Measurements from ENCODE around the gene CCDC68. TPM values are rescaled to one million over a fixed set of nuclear protein-coding genes. Genes with fewer than 3 reads are reported as not detected.
"Not testable (repeated sequence)": the region's sequence is repeated elsewhere in the genome, so short reads cannot be mapped to it uniquely, and the experiment has no call there.

The CCDC68 gene
- total RNA-seq, 2 experiments from 2014 or later, result not detected

DNA sequence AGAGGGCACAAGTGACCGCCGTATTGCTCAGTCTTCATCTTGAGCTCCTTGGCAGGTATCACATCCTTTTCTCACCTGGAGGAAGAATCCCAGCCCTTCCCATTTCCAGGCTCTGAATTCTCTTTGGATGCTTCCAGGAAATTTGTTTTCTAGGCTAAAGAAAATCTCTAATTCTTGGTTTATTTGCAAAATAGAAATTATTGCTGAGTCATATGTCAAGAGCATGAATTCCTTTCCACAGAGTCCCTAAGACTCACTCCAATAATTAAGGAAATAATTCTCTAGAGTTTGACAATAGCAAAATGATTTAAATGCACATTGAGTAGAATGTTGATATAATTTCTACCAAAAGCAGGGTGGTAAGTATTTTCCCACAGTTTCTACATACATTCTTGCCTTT is 16.3 kb upstream of the CCDC68 start:
- H3K4me1 Mint-ChIP-seq, result no peaks in the 10 kb centered on the region
- DNase-seq, result no peak
- no peak overlapping the region for H3K4me3 Mint-ChIP-seq
- peaks cover 2% of the 10 kb centered on the region for H3K27me3 Mint-ChIP-seq
- H3K27ac Mint-ChIP-seq, result no peak overlapping the region
- no peaks in the 10 kb centered on the region for H3K36me3 Mint-ChIP-seq
- POLR2A ChIA-PET, result no interaction called here
- ATAC-seq (ENCODE audit: low read depth), result no peak
- H3K9me3 Mint-ChIP-seq, result no peaks in the 10 kb centered on the region

DNA sequence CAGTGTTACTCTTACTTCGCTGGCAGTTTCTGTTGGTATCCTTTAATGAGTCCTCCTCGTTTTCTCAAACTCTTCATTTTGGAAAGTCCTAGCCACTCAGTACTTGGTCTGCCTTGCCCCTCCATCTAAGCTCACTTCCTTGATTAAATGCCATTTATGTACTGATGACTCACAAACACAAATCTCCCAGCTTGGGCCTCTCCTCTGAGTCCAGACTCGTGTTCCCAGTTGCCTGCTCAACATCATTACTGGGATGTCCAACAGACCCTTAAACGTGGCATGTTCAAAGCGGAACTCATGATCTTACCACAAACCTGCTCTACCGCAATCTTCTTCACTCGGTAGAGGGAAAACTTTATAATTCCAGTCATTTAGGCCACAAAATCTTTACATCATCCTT is 13.8 kb upstream of the CCDC68 start:
- DNase-seq (no peak), ATAC-seq (ENCODE audit: low read depth) (no peak)
- peaks cover 2% of the 10 kb centered on the region for H3K27me3 Mint-ChIP-seq
- no peak overlapping the region for H3K4me3 Mint-ChIP-seq
- peaks cover 4% of the 10 kb centered on the region for H3K9me3 Mint-ChIP-seq
- no peak overlapping the region for H3K27ac Mint-ChIP-seq
- H3K36me3 Mint-ChIP-seq, result no peaks in the 10 kb centered on the region
- POLR2A ChIA-PET, result no interaction called here
- no peaks in the 10 kb centered on the region for H3K4me1 Mint-ChIP-seq

DNA sequence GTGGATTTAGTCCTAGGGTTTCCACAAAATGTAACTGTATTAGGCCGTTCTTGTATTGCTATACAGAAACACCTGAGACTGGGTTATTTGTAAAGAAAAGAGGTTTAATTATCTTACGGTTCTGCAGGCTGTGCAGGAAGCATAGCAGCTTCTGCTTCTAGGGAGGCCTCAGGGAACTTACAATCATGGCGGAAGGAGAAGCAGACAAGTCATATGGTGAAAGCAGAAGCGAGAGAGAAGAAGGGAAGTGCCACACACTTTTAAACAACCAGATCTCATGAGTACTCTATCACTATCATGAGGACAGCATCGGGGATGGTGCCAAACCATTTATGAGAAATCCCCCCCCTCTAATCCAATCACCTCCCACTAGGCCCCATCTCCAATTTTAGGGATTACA is 9.5 kb upstream of the CCDC68 start:
- ATAC-seq (ENCODE audit: low read depth) (no peak), DNase-seq (no peak)
- Mint-ChIP-seq H3K9me3 (peaks cover 4% of the 10 kb centered on the region), H3K4me1 (no peaks in the 10 kb centered on the region), H3K27me3 (peaks cover 8% of the 10 kb centered on the region), H3K4me3 (no peak overlapping the region), H3K27ac (no peak overlapping the region), H3K36me3 (no peaks in the 10 kb centered on the region)
- POLR2A ChIA-PET, result no interaction called here

DNA sequence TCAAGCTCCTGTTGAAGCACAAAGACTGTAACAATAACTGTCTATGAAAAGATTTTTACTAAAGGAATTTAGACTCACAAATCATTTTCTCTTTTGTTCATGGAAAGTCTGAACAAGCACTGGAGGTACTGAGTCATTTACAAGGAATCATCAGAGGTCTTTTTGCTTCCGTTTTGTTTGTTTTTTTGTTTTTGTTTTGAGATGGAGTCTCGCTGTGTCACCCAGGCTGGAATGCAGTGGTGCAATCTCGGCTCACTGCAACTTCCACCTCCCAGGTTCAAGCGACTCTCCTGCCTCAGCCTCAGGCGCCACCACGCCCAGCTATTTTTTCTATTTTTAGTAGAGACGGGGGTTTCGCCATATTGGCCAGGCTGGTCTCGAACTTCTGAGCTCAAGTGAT is 9.0 kb upstream of the CCDC68 start:
- H3K27me3 Mint-ChIP-seq; POLR2A ChIA-PET; H3K27ac Mint-ChIP-seq; H3K4me1 Mint-ChIP-seq; DNase-seq; H3K36me3 Mint-ChIP-seq; H3K4me3 Mint-ChIP-seq; ATAC-seq (ENCODE audit: low read depth); H3K9me3 Mint-ChIP-seq: not testable (repeated sequence)

DNA sequence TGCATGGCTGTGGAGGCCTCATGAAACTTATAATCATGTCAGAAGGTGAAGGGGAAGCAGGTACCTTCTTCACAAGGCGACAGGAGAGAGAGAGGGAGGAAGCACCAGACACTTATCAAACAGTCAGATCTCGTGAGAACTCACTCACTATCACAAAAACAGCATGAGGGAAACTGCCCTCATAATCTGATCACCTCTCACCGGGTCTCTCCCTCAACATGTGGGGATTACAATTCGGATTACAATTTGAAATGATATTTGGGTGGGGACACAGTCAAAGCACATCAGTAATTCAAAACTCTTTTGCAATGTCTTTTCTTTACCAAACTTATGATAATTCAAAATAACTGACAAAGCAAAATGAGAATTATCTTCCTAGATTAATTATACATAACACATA is 8.5 kb upstream of the CCDC68 start:
- H3K36me3 Mint-ChIP-seq, result no peaks in the 10 kb centered on the region
- no peak overlapping the region for H3K27ac Mint-ChIP-seq
- H3K4me1 Mint-ChIP-seq, result no peaks in the 10 kb centered on the region
- peaks cover 9% of the 10 kb centered on the region for H3K27me3 Mint-ChIP-seq
- POLR2A ChIA-PET, result no interaction called here
- ATAC-seq (ENCODE audit: low read depth) (no peak), DNase-seq (no peak)
- H3K4me3 Mint-ChIP-seq, result no peak overlapping the region
- H3K9me3 Mint-ChIP-seq, result peaks cover 4% of the 10 kb centered on the region

- POLR2A ChIA-PET, result no interaction called here
- H3K27ac Mint-ChIP-seq, result no peak overlapping the region
- H3K36me3 Mint-ChIP-seq, result no peaks in the 10 kb centered on the region
- ATAC-seq (ENCODE audit: low read depth) (no peak), DNase-seq (no peak)
- H3K27me3 Mint-ChIP-seq, result peaks cover 30% of the 10 kb centered on the region
- H3K4me1 Mint-ChIP-seq, result peaks cover 2% of the 10 kb centered on the region
- no peak overlapping the region for H3K4me3 Mint-ChIP-seq
- H3K9me3 Mint-ChIP-seq, result peaks cover 4% of the 10 kb centered on the region
These were observed 5.5 kb upstream of the CCDC68 start for GRCh38 chr18:54964741-54965140.

- Mint-ChIP-seq H3K36me3 (no peaks in the 10 kb centered on the region), H3K4me3 (no peak overlapping the region), H3K4me1 (peaks cover 2% of the 10 kb centered on the region), H3K27ac (no peak overlapping the region), H3K27me3 (peaks cover 41% of the 10 kb centered on the region), H3K9me3 (no peaks in the 10 kb centered on the region)
- no peak for ATAC-seq (ENCODE audit: low read depth)
- DNase-seq, result no peak
- POLR2A ChIA-PET, result no interaction called here
These were observed 3.8 kb upstream of the CCDC68 start for GRCh38 chr18:54962919-54963645.

GRCh38 chr18:54961868-54962267 is 2.6 kb upstream of the CCDC68 start:
- H3K36me3 Mint-ChIP-seq, result no peaks in the 10 kb centered on the region
- DNase-seq (no peak), ATAC-seq (ENCODE audit: low read depth) (no peak)
- peaks cover 2% of the 10 kb centered on the region for H3K4me1 Mint-ChIP-seq
- POLR2A ChIA-PET, result no interaction called here
- H3K27me3 Mint-ChIP-seq, result peaks cover 50% of the 10 kb centered on the region
- H3K4me3 Mint-ChIP-seq, result no peak overlapping the region
- no peaks in the 10 kb centered on the region for H3K9me3 Mint-ChIP-seq
- no peak overlapping the region for H3K27ac Mint-ChIP-seq

DNA sequence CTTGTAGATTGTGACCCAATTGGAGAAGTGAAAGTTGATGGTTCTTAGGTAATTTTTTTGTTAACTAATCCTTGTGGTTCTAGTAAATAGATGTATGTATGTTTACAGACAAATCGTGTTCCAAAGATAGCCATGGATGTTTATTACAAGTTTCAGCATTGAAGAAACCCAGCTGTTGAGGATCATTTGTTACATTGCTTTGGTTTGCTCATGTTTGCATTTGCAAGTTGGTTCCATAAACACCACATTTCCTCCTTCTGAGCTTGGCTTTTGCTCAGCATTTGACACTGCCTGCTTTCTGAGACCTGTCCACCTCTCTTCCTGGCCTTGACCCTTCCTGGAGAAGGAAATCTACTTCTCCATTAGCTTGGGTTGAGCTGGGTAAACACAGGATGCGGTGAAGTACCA is 1.8 kb upstream of the CCDC68 start:
- peaks cover 50% of the 10 kb centered on the region for H3K27me3 Mint-ChIP-seq
- H3K27ac Mint-ChIP-seq, result no peak overlapping the region
- H3K9me3 Mint-ChIP-seq, result no peaks in the 10 kb centered on the region
- ATAC-seq (ENCODE audit: low read depth), result no peak
- H3K4me3 Mint-ChIP-seq, result no peak overlapping the region
- no peaks in the 10 kb centered on the region for H3K36me3 Mint-ChIP-seq
- POLR2A ChIA-PET, result no interaction called here
- H3K4me1 Mint-ChIP-seq, result peaks cover 2% of the 10 kb centered on the region
- no peak for DNase-seq

- ATAC-seq (ENCODE audit: low read depth) (no peak), DNase-seq (no peak)
- POLR2A ChIA-PET, result no interaction called here
- H3K4me1 Mint-ChIP-seq, result peaks cover 2% of the 10 kb centered on the region
- H3K27me3 Mint-ChIP-seq, result peaks cover 53% of the 10 kb centered on the region
- no peak overlapping the region for H3K27ac Mint-ChIP-seq
- no peak overlapping the region for H3K4me3 Mint-ChIP-seq
- no peaks in the 10 kb centered on the region for H3K36me3 Mint-ChIP-seq
- no peaks in the 10 kb centered on the region for H3K9me3 Mint-ChIP-seq
These were observed 936 bp upstream of the CCDC68 start for GRCh38 chr18:54960197-54960596.

GRCh38 chr18:54957996-54958395 is 1.3 kb downstream of the CCDC68 start:
- DNase-seq (no peak), ATAC-seq (ENCODE audit: low read depth) (no peak)
- Mint-ChIP-seq H3K27ac (no peak overlapping the region), H3K36me3 (no peaks in the 10 kb centered on the region), H3K27me3 (peaks cover 64% of the 10 kb centered on the region), H3K9me3 (no peaks in the 10 kb centered on the region), H3K4me1 (peaks cover 2% of the 10 kb centered on the region), H3K4me3 (no peak overlapping the region)
- POLR2A ChIA-PET, result no interaction called here

- Mint-ChIP-seq H3K27me3 (peaks cover 64% of the 10 kb centered on the region), H3K9me3 (no peaks in the 10 kb centered on the region), H3K36me3 (no peaks in the 10 kb centered on the region), H3K27ac (no peak overlapping the region), H3K4me1 (peaks cover 2% of the 10 kb centered on the region), H3K4me3 (no peak overlapping the region)
- DNase-seq (no peak), ATAC-seq (ENCODE audit: low read depth) (no peak)
- POLR2A ChIA-PET, result no interaction called here
These were observed 1.9 kb downstream of the CCDC68 start for GRCh38 chr18:54957296-54957832.

DNA sequence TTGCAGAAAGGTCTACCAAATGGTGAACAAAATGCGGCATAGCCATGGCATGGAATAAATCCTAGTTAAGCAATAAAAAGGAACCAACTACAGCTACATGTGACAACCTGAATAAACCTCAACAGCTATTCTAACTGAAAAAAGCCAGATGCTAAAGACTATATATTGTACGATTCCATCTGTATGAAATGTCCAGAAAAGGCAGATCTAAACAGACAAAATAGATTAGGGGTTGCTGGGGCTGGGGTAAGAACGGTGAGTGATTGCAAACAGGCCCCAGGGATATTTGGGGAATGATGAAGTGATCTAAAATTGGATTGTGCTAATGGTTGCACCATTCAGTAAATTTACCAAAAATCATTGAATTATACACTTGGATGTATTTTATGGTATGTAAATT is 2.8 kb downstream of the CCDC68 start:
- Mint-ChIP-seq H3K4me1 (peaks cover 2% of the 10 kb centered on the region), H3K9me3 (no peaks in the 10 kb centered on the region), H3K27me3 (peaks cover 61% of the 10 kb centered on the region), H3K4me3 (no peak overlapping the region), H3K27ac (no peak overlapping the region), H3K36me3 (no peaks in the 10 kb centered on the region)
- DNase-seq (no peak), ATAC-seq (ENCODE audit: low read depth) (no peak)
- POLR2A ChIA-PET, result no interaction called here

DNA sequence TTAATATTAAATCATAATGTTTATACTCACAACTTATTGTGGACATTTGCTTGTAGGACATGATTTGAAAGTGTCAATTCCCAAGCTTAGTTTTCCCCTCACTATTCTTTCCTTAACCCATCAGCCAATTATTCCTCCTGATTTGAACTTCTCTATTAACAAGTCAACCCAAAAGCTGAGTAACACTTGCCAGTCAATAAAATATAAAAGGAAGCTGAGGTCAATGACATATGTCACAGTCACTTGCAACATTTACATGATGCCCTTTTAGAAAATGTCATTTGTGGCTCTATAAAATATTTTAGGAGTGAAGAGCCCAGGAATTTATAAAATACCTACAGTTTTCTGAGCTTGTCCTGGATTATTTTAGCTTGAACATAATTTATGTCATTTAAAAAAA is 7.2 kb downstream of the CCDC68 start:
- DNase-seq (no peak), ATAC-seq (ENCODE audit: low read depth) (no peak)
- POLR2A ChIA-PET, result no interaction called here
- H3K27ac Mint-ChIP-seq, result no peak overlapping the region
- no peaks in the 10 kb centered on the region for H3K36me3 Mint-ChIP-seq
- H3K4me3 Mint-ChIP-seq, result no peak overlapping the region
- H3K9me3 Mint-ChIP-seq, result no peaks in the 10 kb centered on the region
- H3K4me1 Mint-ChIP-seq, result no peaks in the 10 kb centered on the region
- H3K27me3 Mint-ChIP-seq, result peaks cover 29% of the 10 kb centered on the region

Measured in activated naive CD8-positive, alpha-beta T cell treated with anti-CD3 and anti-CD28 coated beads, Interleukin-2, amount 10 ng/mL, durations not matched to agents 7 days and 5 days (primary cell).